Subcutaneous adipose tissue (tissue), 4 donors: ENCODE results near the gene SEZ6. TPM values are rescaled to one million over a fixed set of nuclear protein-coding genes. Genes with fewer than 3 reads are reported as not detected.

ENCODE experiments used
- CTCF ChIP-seq: fragments of 450-650 bp; IDR thresholded peaks from one replicate; pipeline ENCODE4 v1.5.1; 2016; ENCODE audit warnings: low read depth, mild to moderate bottlenecking, control low read depth, antibody characterized with exemption, moderate library complexity
- total RNA-seq, 4 donors: library from RNA; depleted of rRNA; stranded (reverse); fragments of >200 nt; gene quantifications; one replicate each; pipeline ENCODE4 v1.1.0, GENCODE V29; 2016

The SEZ6 gene
- total RNA-seq, 4 donors from 2014 or later: not detected

DNA sequence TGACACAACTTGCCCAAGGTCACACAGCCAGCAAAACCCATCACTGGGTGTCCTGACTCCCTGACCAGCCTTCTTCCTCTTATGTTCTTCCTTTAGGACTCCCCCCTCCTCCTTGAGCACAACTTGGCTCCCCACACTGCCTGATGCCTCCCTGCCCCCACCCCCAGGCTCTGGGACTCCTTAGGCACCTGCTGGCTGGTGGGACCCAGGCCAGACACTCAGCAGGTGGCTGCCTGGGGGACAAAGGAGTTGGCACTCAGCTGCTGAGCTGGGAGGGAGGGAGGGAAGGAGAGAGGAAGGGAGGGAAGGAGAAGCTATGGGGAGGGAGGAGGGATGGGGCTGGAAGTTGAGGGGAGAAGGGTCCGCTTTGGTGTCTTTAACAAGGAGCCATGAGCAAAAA lies 8.0 kb downstream of the SEZ6 start:
- no peak for TF ChIP-seq CTCF

DNA sequence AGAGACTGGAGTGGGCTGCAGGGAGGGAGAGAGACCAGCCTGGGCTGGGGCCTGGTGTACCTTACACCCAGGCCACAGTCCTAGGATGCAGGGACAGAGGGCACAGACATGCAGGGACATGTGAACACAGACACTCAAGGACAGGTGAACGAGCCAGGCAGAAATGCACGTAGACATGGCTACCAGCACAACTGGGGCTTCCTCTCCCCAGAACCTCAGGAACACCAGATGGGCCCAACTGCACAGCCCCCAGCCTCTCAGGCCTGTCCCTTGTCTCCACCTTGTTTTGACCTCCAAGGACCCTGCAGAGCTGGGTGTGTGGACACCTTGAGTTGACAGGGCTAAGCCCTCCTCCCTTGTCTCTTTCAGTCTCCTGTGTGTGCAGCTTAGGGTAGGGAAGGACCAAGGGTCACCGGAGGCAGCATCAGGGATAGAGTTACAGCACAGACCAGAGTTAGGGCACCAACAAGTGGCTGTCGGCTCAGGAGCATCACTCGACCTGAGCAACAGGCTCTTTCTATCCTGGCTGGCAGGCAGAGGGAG lies 9.2 kb downstream of the SEZ6 start:
- TF ChIP-seq CTCF: no peak

- no peak for TF ChIP-seq CTCF
Measured at GRCh38 chr17:28993645-28994426, 12.0 kb downstream of the SEZ6 start.

- TF ChIP-seq CTCF: no peak
Measured at GRCh38 chr17:28992625-28993600, 12.9 kb downstream of the SEZ6 start.

- no peak for TF ChIP-seq CTCF
Measured at GRCh38 chr17:28992185-28992584, 13.6 kb downstream of the SEZ6 start.

DNA sequence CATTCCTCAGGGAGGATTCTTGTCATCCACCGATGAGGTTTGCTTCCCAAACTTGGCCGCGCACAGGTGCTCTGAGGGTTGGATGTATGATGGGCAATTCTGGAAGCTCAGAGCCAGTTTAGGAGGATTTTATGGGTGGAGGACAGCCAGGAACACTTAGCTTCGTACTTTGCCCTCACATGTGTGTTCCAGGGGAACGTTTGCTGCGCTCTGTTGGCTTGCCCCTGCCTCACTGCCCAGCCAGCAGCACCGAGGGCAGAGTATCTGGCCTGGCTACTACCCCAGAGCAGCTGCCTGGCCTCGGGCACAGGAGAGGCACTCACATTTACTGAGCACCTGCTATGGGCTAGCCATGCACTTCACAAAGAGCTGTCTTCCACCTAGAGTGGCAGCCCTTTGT lies 14.1 kb downstream of the SEZ6 start:
- TF ChIP-seq CTCF: no peak

- no peak for TF ChIP-seq CTCF
Measured at GRCh38 chr17:28989028-28989427, 16.8 kb downstream of the SEZ6 start.
